GM19438 (cell line): ENCODE measurements around the gene WDR59.
"Not testable (repeated sequence)": the region's sequence is repeated elsewhere in the genome, so short reads cannot be mapped to it uniquely, and the experiment has no call there.

Source experiments
- ATAC-seq: cut with Tn5 transposase; IDR thresholded peaks from one replicate; pipeline ENCODE4 v1.9.1; 2021; ENCODE audit warnings: low read depth; ENCODE audit not compliant: unreplicated experiment

Gene WDR59

GRCh38 chr16:74868501-74868900, 116.4 kb downstream of the WDR59 start:
- ATAC-seq = no peak

GRCh38 chr16:74868035-74868434, 116.9 kb downstream of the WDR59 start:
- ATAC-seq = no peak

GRCh38 chr16:74867281-74867849, 117.6 kb downstream of the WDR59 start:
- no peak for ATAC-seq

- no peak for ATAC-seq
These were observed 118.9 kb downstream of the WDR59 start for GRCh38 chr16:74865922-74866598.

- no peak for ATAC-seq
These were observed 122.1 kb downstream of the WDR59 start for GRCh38 chr16:74862743-74863244.

GRCh38 chr16:74852500-74852875, 132.4 kb downstream of the WDR59 start:
- ATAC-seq = no peak

- no peak for ATAC-seq
These were observed 134.9 kb downstream of the WDR59 start for GRCh38 chr16:74850027-74850426.

GRCh38 chr16:74847202-74847601, 137.7 kb downstream of the WDR59 start:
- ATAC-seq = no peak

GRCh38 chr16:74846714-74847113, 138.2 kb downstream of the WDR59 start:
- ATAC-seq = no peak

- ATAC-seq = no peak
These were observed 140.6 kb downstream of the WDR59 start for GRCh38 chr16:74844041-74844980.

- not testable (repeated sequence) for ATAC-seq
These were observed 141.4 kb downstream of the WDR59 start for GRCh38 chr16:74843381-74844035.

- no peak for ATAC-seq
These were observed 142.5 kb downstream of the WDR59 start for GRCh38 chr16:74842413-74842812.

- no peak for ATAC-seq
These were observed 143.0 kb downstream of the WDR59 start for GRCh38 chr16:74841904-74842303.

- no peak for ATAC-seq
These were observed 143.5 kb downstream of the WDR59 start for GRCh38 chr16:74841469-74841868.

- no peak for ATAC-seq
These were observed 147.9 kb downstream of the WDR59 start for GRCh38 chr16:74837056-74837455.

GRCh38 chr16:74836111-74836671, 148.7 kb downstream of the WDR59 start:
- no peak for ATAC-seq

- ATAC-seq = no peak
These were observed 152.7 kb downstream of the WDR59 start for GRCh38 chr16:74832228-74832627.

- ATAC-seq = no peak
These were observed 153.5 kb downstream of the WDR59 start for GRCh38 chr16:74831467-74831866.

- no peak for ATAC-seq
These were observed 154.3 kb downstream of the WDR59 start for GRCh38 chr16:74830648-74831047.

- no peak for ATAC-seq
These were observed 155.3 kb downstream of the WDR59 start for GRCh38 chr16:74829637-74830036.
